EH (cell line): ENCODE measurements around the gene FGD6.
"Not testable (repeated sequence)": the region's sequence is repeated elsewhere in the genome, so short reads cannot be mapped to it uniquely, and the experiment has no call there.

Source experiments
- DNase-seq: peaks from one replicate; pipeline ENCODE4 v3.0.0-alpha.2; 2015; ENCODE audit warnings: low read depth

The FGD6 gene

GRCh38 chr12:95205016-95205624 is 12.1 kb downstream of the FGD6 start:
- no peak for DNase-seq

DNA sequence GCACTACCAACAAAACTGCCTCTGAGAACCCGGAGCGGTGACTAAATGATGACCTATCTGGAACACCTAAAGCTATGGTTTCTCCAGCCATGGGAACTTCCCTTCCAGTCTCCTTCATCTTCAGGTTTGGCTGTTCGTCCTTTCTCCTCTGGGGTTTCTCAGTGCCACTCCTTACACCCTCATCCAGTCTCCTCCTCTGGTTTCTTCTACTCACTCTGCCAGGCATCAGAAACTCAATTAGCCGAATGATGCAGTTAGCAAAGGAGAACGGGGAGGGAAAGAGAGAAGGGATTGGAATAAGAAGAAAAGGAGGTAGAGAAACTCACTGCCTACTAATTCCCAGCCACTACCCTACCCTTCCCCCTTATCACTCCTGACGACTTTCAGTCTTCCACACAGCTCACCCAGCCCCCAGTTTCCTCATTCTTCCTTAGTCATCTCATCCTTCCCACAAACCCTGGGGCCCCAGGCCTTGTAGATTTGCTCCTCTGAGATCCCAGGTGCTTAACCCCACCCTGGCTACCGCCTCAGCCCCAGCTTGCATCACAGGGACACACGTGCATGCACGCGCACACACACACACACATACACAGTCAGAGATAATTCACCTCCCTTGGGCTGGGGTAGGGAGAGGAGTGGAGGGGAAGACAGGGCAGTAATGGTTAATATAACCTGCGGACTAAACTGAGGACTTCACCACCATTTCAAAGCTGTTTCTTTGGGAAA is 13.0 kb downstream of the FGD6 start:
- peak; percentile 87 for DNase-seq

DNA sequence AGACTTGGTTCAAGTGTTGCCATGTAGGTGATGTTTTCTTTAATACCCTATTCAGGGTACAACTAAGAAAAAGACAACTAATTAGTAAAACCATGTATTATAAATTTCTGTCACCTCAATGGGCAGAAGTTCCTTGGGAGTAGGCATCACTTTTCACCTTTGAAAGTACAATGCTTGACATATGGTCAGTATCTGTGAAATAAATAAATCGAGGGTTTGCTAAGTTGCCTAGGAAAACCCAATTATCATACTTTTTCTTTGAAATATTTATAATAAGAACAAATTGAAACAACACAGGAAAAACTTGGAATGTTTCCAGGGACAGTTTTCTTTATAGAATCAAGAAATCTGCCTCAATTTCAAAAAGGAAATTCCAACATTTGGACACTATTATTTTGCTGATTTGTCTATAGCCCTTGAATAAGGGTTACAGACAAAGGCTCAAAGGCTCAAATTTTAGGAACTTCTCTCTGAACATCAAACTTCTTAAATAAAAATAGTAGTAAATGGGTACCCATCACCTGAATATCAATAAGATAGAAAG is 13.7 kb downstream of the FGD6 start:
- DNase-seq = no peak

DNA sequence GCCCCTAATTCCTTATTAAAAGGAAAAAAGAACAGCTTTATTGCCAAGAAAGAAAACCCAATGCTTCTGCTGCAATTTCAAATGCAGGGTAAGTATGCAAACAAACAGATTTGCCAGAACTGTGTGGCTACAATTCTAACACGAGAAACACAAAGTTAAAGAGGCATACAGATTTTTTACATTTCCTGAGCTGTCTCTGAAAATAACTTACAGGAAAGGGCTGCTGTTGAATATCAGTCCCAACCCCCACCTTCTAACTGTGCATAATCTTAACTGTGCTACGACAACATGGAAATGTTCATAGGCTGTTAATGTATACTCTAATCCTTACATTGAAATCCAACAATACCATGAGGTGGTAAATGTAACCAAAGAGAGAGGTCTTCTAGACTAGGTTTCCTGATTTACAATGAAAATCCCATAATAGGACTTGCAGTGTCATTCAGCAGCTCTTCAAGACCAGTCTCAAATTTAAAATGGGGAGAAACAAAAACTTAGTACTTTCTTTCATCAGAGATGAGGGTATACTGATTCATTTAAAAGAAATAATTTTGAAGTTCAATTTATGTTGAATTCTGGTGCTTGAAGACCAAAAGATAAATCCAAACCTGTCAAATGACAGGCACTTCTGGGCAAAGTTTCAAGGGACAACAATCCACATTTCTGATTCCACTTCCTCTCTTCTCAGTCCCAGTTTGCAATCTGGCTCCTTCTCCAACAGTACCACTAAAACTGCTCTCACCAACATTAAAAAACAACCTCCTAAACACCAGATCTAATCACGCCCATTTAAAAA is 14.4 kb downstream of the FGD6 start:
- DNase-seq = peak; percentile 50

DNA sequence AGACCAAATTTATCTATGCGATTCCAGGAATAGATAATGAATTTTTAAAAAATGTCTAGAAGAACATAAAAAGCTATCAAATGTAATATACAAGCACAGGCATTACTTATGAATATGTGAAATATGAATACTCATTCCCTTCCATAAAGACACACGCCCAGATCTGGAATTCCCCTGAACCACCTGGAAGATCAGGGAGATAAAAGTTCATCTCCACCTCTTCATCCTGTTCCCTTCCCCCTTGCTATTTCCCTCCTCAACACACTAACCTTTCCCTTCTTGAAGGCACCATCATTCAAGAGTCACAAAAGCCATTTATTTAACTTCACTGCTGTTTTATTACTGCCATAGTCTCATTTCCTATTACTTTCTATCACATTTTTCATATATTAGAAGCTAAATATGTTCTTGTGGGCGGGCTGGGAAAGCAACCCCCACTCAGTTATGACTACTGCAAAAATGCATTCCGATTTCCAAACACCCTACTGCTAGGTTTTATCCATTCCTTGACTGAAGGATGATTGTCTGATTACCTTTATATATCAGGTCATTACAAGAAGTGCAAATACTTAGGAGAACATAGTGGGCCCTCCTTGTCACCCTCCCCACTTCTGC is 16.1 kb downstream of the FGD6 start:
- peak; percentile 50 for DNase-seq

- DNase-seq = no peak
These were observed 17.0 kb downstream of the FGD6 start for GRCh38 chr12:95200128-95200894.

GRCh38 chr12:95198914-95199313 is 18.4 kb downstream of the FGD6 start:
- no peak for DNase-seq

- DNase-seq = no peak
These were observed 19.6 kb downstream of the FGD6 start for GRCh38 chr12:95197636-95198035.

DNA sequence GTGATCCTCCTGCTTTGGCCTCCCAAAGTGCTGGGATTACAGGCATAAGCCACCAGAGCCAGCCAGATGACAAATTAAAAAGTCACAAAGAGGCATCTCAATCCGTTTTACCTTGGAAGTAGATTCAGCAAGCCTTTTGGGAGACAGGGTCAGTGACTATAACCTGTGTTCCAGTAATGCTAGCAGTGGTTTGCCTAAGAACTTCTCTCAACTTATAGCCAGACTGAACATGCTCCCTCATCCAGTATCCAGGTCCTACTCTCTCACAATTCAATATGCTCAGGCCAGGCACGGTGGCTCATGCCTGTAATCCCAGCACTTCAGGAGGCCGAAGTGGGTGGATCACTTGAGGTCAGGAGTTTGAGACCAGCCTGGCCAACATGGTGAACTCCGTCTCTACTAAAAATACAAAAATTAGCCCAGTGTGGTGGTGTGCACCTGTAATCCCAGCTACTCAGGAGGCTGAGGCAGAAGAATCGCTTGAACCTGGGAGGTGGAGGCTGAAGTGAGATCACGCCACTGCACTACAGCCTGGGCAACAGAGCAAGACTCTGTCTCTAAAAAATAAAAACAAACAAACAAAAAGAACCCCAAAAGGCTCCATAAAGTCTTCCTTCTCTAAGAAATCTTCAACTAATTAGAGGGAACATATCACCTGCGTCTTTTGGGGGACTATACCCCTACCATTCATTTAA is 20.2 kb downstream of the FGD6 start:
- DNase-seq = not testable (repeated sequence)

- no peak for DNase-seq
These were observed 22.1 kb downstream of the FGD6 start for GRCh38 chr12:95195122-95195521.

- no peak for DNase-seq
These were observed 24.1 kb downstream of the FGD6 start for GRCh38 chr12:95193139-95193538.

- DNase-seq = no peak
These were observed 25.0 kb downstream of the FGD6 start for GRCh38 chr12:95192271-95192670.

DNA sequence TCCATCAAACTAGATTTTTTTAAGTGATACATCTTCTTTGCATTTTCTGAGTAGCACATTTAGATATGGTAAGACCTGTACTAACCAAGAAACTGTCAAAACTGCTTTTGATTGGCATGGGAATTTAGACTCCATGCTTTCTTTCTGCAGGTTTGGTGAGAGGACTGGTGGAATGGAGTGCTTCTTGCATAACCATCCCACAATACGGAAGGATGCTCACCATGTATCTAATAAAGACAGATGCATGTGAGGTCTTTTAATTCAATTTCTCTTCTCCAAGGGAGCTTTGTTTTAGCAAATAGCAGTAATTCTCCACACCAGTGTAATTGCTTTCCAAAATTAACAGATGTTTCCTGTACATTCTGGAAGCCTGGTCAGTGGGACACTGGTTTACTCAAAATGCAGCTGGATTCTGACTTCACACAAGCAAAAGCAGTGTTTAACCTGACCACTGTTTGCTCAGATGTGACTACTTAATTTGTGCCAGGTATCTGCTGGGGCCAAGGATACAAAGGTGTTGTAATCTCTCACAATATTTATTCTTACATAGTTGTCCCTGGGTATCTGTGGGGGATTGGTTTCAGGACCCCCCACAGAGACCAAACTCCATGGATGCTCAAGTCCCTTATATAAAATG is 26.1 kb downstream of the FGD6 start:
- no peak for DNase-seq

DNA sequence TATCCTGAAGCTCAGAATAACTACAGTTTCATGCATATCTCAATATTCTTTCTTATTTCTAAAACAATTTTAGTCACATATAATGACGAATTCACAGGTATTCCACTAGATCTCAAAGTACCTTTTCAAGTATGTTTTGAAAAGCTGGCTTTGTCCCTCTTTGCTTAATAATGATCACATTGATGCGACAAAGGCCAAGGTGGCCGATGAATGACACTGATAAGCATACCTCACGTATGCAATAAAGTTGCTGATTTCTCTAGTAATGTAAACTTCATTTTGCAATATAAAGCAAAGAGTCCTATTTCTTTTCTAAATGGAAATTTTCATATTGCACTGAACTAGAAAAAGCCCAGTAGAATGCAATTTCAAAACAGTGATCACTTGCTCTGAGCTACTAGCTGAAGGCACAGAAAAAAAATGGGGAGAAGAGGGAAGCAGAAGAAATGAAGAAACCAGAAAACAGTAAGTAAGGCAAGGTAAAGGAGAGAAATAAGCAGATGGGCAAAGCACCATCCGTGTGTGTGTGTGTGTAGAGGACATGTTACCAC is 29.3 kb downstream of the FGD6 start:
- DNase-seq = no peak

DNA sequence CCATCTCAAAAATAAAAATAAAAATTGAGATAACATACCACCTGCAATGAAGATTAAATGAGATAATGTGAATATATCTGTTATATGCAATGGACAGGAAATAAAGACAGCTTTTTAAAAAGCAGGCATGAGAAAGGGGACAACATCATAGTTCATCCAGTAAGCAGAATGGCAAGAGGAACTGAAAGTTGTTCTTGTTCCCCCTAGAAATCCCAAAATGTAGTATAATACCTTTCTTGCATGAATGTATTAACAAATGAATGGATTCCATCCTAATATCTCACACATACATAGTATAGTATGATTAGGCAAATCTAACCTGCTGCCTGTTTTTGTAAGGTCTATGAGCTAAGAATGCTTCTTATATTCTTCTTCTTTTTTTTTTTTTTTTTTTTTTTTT is 31.4 kb downstream of the FGD6 start:
- DNase-seq = no peak

GRCh38 chr12:95185072-95185471 is 32.2 kb downstream of the FGD6 start:
- no peak for DNase-seq

DNA sequence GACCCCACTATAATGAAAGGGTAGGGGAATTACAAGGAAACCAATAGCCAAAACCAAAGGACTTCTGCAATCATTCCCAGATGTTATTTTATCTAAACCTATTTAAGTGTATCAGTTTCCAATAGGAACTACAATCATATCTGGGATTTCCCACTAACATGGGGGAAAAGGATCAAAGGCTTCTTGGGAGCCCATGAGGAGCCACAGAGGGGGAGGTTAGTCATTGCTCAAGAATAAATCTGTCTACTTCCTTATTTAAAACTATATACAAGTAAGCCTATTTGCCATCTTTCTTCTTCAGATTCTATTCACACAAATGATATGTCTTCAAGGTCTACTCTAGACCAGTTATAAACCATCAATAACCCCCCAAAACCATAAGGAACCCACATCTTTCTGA is 33.1 kb downstream of the FGD6 start:
- no peak for DNase-seq

DNA sequence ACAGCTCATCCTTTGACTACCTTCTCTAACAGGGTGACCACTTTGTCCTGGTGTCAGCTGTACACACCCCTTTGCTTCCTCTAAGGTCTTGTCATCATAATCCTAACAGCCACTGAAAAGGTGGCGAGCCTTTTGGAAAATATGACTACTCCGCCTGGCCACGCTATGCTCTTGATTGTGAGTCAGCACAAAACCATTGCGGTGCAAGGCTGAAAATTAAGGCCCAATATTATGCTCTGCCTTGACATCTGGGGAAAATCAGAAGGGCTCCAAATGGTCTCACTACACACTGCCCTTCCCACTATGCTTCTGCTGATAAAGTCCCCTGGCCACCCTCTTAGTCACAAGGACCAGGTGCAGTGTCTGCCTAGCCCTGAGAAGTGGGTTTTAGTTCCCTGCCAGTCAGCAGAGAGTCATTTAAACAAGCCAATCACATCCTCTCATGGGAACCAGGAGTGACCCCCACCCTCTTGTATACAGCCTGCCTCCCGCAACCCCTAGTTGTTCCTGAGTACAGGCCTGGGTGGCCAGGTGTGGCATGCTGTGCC is 34.3 kb downstream of the FGD6 start:
- DNase-seq = peak; percentile 84

- no peak for DNase-seq
These were observed 36.2 kb downstream of the FGD6 start for GRCh38 chr12:95181103-95181502.

DNA sequence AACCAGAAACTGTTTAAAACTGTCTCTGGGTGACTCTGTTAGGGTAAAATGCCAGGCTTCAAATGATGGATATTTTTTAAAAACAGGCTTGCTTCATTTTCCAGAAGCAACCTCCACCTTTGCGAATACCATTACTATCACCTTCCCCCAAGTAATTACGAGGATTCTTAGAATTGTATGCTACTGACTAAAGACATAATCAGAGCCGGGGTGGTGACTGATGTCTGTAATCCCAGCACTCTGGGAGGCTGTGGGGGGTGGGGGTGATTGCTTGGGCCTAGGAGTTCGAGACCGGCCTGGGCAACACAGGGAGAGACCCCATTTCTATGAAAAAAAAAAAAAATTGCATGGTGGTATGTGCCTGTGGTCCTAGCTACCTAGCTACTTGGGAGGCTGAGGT is 38.3 kb downstream of the FGD6 start:
- no peak for DNase-seq
